HPDE6-E6E7 (cell line): ENCODE data around the gene TANGO2.

ENCODE experiments used
- DNase-seq: peaks from one replicate; pipeline ENCODE4 v3.0.0; 2011; ENCODE audit warnings: missing footprints; ENCODE audit errors: extremely low spot score

Gene TANGO2

GRCh38 chr22:20020533-20021195, at the start of gene TANGO2:
TANGO2 (plus strand) TSS chr22:20021110; CDS start chr22:20036799, 15,689 bp downstream.
- peak; percentile 94 for DNase-seq

DNA sequence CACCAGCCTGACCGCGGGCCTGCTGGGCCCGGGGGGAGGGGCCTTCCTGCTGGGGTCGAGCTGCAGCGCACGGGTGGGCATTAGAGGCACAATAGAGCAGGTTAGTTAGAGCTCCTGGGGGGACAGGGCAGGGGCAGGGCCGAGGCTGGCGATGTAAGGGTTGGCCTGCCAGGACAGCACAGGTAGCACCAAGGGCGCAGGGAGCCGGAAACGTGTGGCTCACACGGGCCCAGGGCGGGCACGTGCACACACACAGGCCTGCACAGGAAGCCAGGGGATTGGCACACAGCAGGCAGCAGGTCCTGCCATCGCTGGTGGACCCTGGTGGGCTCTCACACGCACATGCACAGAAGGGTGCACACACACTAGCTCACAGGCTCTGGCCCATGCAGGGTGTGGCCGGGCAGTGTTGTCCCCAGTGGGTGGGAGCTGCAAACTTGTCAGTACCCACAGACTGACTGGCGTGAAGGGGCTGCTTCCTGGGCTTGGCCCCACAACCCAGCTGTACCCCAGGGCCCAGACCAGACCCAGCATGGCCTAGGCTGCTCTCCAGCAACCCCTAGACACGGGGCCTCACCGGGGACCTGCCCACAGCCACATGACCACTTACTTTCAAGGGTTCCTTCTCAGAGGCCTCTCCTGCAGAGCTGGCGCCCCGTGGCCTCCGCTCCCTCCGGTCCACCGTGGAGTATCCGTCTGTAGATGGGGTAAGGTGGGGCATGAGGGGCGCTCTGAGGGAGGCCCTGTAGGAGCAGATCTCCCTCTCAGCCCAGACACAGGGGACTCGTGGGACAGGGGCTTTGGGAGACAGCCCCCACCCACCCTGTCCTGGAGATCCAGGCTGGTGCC, 49.4 kb upstream of the TANGO2 start:
- no peak for DNase-seq

GRCh38 chr22:19972251-19972650, 48.7 kb upstream of the TANGO2 start:
- DNase-seq: no peak

- DNase-seq: no peak
Observed at GRCh38 chr22:19972652-19973550, 48.0 kb upstream of the TANGO2 start.

GRCh38 chr22:19973551-19974267, 47.2 kb upstream of the TANGO2 start:
- DNase-seq: no peak

- no peak for DNase-seq
Observed at GRCh38 chr22:19974268-19974861, 46.5 kb upstream of the TANGO2 start.

DNA sequence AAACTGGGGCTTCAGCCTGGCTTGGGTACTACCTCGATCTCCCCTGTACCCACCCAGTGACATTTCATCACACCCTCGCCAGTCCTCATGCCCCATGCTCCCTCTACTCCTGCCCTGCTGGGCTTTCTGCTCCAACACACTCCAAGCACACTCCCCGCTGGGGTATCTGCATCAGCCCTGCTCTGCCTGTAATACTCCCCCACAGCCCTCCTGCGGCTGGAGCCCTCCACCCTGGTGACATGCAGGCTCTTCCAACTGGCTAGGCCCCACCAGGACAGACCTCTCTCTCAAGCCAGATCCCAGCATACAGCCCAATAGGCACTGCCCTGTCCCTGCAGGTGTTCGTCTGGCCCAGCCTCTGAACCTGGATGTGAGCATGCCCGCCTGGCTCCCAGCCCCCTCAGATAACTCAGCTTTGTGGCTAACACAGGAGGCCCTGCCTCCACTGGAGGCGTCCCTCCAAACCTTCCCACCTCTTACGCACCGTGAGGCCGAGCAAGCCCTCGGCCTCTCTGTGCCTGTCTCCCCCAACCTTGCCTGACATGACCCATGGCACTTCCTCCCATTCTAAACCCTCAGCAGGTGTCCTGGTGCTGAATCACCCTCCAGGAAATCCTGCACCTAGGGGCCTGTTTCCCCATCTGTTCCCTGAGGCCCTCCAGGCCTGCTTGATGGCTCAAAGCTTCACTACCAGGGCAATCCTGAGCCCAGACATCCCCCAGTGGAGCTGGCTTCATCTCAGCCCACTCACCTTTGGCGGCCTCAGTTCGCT, 45.8 kb upstream of the TANGO2 start:
- DNase-seq: peak; percentile 73

- no peak for DNase-seq
Observed at GRCh38 chr22:19975707-19976035, 45.2 kb upstream of the TANGO2 start.

GRCh38 chr22:19976671-19977070, 44.2 kb upstream of the TANGO2 start:
- no peak for DNase-seq

DNA sequence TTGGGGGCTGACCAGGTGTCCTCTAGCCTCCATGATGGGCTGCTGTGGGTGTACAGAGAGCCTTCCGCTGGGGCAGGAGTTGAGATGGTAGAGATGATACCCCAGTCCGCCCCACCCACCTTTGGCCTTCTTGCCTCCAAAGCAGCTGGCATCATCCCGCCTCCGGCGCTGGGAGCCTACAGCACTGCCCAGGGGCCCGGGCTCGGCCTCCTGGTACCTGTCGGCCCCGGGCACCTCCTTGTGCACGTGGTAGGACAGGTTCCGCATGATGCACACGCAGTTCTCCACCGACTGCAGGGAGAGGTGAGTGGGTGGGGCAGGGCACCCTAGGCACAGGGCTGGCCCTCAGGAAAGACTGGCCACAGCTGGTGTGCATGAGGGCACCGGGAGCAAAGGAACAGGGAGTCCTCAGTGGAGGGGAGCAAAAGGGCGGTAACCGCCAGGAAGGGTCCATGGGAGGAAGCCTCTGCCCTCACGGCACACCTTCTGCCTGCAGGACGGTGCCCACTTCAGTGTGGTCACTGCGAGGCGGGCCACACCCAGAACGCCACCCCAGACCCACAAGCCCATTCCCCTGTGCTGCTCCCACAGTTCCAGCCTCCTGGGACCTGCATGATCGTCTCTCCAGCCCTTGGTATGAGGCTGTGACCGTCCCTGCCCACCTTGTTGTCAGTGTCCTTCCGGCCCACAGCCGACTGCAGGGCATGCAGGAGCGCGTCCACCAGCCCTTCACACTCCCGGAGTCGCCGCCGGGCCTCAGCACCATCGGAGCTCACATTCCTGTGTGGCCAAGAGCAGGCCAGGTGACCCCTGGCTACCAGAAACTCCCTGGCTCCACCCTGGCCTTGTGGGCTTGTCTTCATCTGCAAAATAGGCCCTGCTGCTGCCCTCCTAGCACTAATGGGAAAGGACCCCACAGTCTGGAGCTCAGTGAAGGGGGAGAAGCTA, 43.3 kb upstream of the TANGO2 start:
- no peak for DNase-seq

DNA sequence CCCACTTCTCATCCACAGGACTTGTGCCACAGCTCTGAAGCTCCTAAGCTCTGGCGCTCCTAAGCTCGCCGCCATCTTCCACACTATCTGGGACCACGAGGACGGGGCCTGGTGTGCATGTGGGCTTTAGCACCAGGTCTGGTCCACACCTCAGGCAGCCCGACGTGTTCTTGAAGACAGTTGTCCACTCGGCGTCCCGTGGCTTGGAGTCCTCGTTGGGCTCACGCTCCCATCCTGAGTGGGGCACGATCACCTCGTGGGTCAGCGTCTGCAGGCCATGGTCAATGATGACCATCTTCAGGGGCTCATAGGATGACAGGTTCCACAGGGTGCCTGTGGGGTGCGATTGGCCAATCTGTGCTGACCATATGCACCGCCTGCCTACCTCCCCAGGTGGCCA, 42.2 kb upstream of the TANGO2 start:
- no peak for DNase-seq

- DNase-seq: no peak
Observed at GRCh38 chr22:19979712-19980493, 41.0 kb upstream of the TANGO2 start.

GRCh38 chr22:19980766-19981165, 40.1 kb upstream of the TANGO2 start:
- no peak for DNase-seq

- no peak for DNase-seq
Observed at GRCh38 chr22:19981171-19981960, 39.5 kb upstream of the TANGO2 start.

DNA sequence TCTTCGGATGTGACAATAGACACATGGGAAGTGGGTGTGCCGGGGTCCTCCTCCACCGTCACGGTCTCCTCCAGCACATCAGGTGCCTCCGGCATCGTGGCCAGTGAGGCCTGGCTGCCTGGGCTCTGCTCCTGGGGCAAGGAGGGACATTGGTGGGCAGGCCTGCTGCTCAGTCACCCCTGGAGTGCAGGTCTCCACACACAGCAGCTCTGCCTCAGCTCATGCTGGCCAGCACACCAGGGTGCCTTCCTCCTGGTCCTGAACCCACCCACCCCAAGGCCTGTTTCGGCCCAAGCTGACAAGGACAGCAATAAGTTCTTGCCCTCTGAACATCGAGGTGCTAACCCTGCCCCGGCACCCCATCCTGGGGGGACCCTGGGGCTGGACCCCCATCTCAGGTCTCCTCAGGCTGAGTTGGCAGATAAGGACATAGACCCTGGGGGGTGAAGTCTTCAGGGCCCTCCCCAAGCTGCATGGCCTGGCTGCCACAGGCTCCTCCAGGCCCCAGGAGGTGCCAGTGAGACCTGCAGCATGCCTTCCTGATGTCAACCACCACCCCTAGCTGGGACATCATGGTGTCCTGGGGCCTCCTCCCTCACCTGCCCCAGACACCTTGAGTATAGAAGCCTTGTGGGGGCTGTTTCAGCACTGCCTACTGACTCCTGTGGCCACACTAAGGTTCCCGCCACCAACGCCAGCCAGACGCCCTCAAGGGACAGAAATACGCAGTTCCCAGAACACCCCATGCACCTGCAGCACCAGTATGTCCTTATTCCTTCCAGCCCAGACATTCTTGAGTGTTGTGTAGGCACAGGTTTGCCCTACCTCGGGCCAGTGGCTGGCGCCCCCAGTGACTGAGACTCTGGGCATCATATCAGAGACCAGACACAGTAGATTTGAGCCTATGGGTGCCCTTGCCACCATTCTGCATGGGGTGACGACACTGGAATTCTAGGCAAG, 38.7 kb upstream of the TANGO2 start:
- DNase-seq: no peak

GRCh38 chr22:19982991-19983578, 37.8 kb upstream of the TANGO2 start:
- DNase-seq: no peak
